NCI-H226 (cell line): Measurements from ENCODE around the gene MLF2.

Experiments used
- DNase-seq: peaks from one replicate; pipeline ENCODE4 v3.0.0-alpha.2; 2015

Gene MLF2

DNA sequence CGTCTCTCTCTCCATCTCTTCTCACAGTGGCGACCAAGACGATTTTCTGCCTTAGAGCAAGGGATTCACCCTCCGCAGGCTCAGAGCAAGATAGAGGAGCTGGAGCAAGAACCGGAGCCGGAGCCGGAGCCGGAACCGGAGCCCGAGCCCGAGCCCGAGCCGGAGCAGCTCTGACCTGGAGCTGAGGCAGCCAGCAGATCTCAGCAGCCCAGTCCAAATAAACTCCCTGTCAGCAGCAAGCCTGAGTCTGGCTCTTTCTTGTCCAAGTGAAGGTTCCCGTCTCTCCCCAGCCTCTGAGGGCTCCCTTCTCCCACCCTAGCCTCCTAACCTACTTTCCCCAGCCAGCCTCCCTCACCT, 25.3 kb upstream of the MLF2 start:
- no peak for DNase-seq

GRCh38 chr12:6777386-6777785, 24.4 kb upstream of the MLF2 start:
- no peak for DNase-seq

DNA sequence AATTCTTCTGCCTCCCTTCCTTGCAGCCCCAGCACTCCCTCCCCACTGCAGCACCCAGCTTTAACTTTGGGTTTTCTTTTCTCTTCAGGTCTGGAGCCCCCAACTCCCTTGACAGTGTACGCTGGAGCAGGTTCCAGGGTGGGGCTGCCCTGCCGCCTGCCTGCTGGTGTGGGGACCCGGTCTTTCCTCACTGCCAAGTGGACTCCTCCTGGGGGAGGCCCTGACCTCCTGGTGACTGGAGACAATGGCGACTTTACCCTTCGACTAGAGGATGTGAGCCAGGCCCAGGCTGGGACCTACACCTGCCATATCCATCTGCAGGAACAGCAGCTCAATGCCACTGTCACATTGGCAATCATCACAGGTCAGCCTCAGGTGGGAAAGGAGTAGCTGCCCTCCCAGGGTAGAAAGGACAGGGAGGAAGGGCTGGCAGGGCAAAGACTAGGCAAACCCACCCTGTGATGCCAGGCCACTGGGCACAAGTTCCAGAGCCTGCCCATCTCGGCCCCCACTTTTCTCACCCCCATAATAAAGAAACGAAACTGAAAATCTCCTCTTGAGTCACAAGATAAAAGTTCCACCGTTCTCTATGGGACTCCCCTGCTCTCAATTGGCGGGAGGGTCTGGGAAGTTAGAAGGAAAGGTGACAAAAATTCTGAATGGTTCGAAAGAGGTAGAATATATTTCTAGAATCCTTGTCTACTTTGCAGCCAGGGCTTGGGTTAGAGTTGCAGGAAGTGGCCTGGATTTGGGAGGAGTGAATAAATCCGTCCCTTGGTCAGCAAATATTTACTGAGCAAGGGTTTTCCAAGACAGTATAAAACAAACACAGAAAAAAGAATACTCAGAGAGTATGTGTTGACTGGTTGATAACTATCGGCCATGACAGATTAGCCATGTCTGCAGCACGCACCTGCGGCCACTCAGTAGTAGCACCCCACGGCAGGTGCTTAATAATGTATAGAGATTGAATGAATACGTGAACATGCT, 22.5 kb upstream of the MLF2 start:
- no peak for DNase-seq

DNA sequence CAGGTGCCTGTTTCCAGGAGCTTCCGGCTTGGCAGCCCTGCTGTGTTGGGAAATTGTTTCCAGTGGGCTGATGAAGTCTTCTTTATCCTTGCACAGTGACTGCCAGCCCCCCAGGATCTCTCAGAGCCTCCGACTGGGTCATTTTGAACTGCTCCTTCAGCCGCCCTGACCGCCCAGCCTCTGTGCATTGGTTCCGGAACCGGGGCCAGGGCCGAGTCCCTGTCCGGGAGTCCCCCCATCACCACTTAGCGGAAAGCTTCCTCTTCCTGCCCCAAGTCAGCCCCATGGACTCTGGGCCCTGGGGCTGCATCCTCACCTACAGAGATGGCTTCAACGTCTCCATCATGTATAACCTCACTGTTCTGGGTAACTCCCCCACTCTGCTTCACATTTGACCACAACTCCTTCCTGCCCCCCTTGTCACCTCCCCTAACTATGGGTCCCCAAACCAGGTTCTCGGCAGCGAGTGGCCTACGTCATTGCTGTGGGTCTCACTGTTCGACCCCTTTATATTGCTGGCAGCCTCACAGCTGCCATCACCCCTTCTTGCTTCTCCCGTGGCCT, 21.6 kb upstream of the MLF2 start:
- DNase-seq, result no peak

DNA sequence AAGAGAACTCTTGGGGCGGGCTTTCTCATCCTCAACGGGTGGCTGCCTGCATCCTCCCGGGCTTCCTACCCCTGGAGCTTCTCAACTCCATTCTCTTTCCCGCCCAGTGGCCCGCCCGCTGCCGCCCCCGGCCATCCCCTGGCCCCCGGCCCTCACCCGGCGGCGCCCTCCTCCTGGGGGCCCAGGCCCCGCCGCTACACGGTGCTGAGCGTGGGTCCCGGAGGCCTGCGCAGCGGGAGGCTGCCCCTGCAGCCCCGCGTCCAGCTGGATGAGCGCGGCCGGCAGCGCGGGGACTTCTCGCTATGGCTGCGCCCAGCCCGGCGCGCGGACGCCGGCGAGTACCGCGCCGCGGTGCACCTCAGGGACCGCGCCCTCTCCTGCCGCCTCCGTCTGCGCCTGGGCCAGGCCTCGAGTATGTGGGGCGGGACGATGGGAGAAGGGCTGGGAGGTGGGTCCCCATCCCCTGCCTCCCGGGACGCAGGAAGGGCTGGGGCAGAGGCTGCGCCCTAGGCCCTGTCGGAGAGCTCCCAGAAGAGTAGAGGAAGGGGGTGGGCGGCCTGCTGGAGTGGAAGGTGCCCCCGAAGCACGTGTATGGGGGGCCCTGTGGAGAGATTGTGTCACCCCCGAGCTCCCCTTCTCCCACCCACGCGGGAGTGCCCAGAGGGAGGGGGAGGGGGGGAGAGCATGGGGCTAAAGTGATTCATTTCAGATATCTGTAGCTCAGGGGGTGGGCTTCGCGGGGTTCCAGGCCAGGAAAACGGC, 20.8 kb upstream of the MLF2 start:
- DNase-seq, result no peak

GRCh38 chr12:6772726-6773589, 20.0 kb upstream of the MLF2 start:
- DNase-seq, result no peak

DNA sequence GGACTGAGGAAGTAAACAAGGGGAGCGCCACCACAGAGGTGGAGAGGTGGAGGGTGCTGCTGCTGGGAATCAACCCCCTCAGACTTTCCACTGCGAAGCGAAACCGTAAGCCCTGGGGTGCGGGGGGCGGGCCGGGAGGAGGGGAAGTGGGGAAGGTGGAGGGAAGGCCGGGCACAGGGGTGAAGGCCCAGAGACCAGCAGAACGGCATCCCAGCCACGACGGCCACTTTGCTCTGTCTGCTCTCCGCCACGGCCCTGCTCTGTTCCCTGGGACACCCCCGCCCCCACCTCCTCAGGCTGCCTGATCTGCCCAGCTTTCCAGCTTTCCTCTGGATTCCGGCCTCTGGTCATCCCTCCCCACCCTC, 19.4 kb upstream of the MLF2 start, which contains the start of gene LAG3:
Gene LAG3, plus strand, starts transcription at position 190 of the 365 bp plus-strand sequence. CDS start 333 bp downstream, outside the sequence.
- no peak for DNase-seq

DNA sequence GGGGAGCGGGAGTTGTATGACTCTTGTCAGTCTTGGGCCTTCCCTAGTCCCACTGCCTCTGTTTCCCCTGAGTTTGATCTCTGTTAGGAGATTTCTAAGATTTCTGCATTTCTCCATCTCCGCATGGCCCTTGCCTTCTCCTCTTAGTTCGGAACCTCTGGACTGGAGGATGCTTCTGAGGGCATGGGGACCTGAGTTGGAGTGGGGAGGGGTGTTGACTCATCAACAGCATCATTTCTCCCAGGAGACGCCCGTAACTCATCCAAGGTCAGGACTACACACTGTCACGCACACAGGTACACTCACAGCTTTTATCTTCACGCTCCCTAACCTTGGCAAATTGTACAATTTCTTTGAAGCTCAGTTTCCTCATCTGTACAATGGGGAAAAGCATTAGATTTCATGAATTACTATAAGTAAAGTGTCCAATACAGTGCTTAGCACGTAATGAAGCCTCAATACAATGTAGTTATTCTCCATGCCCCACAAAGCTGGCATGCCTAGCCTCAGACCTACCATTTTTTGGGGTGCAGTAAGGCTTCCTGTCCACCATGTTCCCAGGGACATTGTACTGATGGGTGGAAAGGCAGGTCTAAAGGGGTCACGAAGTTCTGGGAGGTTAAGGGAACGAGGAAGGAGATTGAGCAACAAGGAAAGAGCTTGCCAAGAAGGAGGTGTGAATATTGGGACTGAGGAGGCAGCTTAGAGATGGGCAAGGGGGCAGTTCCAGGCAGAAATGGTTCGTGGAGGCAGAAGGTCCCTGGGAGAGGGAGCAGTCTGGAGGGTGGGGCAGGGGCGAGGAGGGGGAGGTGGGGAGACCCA, 18.8 kb upstream of the MLF2 start:
- DNase-seq, result no peak

GRCh38 chr12:6771091-6771495, 18.2 kb upstream of the MLF2 start:
- DNase-seq, result no peak

DNA sequence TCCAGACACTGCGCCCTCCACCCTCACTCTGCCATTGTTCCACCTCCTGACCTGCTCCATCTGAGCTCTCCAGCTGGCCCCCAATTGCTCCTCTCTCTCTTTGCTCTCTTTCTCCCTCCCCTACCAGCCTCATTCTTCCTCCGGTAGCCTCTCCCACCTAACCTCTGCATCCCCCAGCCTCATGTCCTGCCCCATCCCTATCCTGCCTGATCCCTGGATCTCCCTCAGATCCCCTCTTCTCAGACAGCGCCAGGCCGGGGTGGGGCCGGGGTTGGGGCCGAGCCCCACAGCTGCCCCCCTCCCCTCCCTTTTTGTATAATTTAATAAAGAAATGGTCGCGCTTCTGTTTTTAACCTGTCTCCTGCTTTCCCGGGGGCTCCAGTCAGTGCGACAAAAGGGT, 17.7 kb upstream of the MLF2 start:
- DNase-seq, result no peak

DNA sequence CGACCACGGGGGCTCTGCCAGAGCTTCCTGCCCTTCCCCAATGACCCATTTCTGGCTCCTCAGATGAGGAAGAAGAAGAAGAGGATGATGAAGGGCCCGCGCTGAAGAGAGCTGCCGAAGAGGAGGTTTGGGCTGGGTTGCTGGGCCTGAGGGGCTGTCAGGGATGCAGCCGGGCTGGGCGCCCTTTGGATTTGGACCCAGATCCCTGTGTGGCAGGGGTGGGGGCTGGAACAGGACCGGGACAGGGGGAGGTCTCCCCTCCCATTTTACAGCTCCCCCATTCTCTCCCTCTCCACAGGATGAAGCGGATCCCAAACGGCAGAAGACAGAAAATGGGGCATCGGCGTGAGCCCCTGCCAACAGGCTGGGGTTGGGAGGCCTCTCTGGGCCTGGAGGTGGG, 17.2 kb upstream of the MLF2 start:
- no peak for DNase-seq

DNA sequence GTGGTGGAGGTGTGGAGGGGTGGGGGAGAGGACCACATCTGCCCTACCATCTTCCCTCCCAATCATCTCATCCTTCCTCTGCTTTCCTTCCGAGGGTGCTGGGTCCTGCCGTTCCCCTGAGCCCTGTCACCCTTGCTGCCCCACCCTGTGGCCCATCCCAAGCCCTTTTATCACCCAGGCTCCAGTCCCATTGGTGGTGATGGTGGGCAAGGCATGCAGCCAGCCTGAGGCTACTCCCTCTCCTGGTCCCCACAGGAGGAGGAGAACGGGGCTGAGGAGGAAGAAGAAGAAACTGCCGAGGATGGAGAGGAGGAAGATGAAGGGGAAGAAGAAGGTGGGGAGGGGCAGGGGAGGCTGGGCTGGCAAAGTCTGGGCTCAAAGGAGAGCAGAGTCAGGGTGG, 16.7 kb upstream of the MLF2 start:
- DNase-seq, result no peak

- DNase-seq, result no peak
Measured at GRCh38 chr12:6768990-6769389, 16.0 kb upstream of the MLF2 start.

- no peak for DNase-seq
Measured at GRCh38 chr12:6768437-6768914, 15.5 kb upstream of the MLF2 start.

DNA sequence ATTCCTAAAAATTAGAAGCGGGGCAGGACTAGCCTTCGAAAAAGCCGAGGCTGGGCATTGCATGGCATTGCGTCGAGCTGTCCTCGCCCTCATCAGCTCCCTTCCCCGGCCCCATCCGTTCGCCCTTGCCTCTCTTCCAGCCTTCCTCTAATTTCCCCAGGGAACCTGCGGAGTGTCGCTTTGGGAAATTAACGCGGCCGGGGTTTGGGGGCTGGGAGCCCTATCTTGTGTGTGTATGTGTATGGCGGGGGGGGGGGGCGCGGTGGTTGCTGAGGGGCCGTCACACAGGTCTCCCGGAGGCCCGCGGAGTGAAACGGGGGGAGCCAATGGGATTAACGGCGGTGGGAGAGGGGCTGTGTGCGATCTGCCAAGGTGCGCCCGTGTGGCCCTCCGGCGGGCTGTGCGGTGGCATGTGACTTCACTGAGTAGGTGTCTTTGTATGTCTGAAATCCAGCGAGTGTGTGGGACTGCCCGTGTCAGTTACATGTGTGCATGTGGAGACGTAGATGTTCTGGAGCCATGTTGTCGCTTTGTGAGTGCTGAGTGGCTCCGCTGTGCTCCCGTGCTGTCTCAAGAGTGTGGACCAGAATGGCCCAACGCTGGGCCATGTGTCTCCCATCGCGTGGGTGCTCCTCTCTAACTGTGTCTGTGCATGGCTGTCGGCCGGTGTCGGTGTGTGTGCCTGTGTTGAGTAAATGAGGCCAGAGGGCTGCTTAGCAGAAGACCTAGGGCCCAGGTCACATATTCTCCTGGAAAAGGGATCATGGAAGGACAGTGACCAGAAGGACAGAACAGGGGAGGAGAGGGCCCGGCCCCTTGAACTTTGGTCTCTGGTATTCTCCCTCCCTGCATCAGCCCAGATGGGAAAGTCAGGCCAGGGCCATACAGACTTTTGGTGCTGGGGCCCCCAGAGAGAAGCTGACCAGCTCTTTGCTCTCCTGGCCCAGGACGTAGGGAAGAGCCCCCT, 14.7 kb upstream of the MLF2 start:
- no peak for DNase-seq

DNA sequence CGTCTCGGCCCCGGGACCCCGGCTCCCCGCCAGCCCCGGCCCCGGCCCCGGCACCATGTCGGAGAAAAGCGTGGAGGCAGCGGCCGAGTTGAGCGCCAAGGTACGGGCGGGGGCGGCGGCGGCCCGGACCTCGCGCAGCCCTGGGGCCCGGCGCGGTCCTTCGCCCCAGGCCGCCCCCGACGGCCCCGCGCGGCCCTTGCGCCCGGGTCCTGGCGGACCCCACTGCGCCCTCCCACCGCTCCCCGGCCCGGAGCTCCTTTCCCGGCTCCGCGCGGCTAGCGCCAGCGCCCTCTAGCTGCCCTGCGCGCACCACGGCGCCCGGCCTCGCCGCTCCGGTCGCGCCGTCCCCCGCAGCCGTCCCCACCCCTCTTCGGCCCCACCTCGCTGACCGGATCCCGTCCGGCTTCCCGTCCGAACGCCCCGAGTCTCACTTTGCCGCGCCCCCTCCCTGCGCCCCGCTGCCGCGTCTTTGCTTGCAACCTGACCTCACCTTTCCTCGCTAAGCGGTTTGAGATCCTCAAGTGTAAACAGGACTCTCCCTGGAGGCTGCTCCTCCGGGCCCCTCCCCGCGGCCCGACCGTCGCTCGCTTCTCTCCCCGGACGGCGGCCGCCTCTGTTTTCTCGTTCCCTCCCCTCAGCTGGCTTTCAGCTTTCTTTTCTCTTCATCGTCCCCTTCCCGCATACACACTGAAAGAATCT, 13.9 kb upstream of the MLF2 start:
- peak; percentile 72 for DNase-seq

GRCh38 chr12:6765634-6766581, 13.0 kb upstream of the MLF2 start, which contains the start of gene PTMS:
Gene PTMS, plus strand, starts transcription at chr12:6766363. Its CDS starts 343 bp downstream, at chr12:6766706.
- DNase-seq, result peak; percentile 96

GRCh38 chr12:6765048-6765633, 12.2 kb upstream of the MLF2 start:
- DNase-seq, result no peak
